ENCODE data around the gene HMMR. TPM values are rescaled to one million over a fixed set of nuclear protein-coding genes. Genes with fewer than 3 reads are reported as not detected.

Gene HMMR
- total and polyA plus RNA-seq, 9 of the 15 experiments (the other 6 are each of a cell fraction or from before 2014, with no cell fraction given): 74.9 to 133 (median 90.8) TPM

DNA sequence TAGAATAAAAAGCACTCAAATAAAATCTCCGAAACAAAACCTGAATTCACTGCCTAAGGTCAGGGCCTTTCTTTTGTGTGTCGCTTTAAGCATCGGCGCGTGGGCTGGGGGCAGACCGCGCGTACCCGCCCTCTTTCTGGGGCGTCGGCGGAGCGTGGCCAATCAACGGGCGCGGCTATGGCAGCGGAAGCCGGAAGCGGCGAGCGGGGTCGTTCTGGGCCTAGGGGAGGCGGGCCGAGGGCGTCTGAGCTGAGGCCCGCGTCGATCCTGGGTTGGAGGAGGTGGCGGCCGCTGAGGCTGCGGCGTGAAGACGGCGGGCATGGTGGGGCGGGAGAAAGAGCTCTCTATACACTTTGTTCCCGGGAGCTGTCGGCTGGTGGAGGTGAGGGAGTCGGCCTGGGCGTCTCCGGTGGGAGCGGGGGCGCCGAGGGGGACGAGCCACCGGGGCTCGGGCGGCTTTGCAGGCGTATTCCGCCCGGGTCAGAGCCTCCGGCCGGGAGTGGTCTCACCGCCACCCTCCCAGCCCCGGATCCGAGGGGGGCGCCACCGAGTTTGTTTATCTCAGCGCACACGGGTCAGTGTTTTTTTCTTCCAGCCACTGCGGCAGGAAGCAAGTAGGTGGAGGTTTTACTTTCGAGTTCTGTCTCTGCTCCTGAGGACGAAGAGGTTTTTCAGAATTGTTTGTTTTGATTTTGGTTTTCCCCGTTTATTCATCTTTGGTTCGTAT is 45.1 kb downstream of the HMMR start, which contains the start of gene MAT2B (continued):
- TF ChIP-seq, protein P1, sequence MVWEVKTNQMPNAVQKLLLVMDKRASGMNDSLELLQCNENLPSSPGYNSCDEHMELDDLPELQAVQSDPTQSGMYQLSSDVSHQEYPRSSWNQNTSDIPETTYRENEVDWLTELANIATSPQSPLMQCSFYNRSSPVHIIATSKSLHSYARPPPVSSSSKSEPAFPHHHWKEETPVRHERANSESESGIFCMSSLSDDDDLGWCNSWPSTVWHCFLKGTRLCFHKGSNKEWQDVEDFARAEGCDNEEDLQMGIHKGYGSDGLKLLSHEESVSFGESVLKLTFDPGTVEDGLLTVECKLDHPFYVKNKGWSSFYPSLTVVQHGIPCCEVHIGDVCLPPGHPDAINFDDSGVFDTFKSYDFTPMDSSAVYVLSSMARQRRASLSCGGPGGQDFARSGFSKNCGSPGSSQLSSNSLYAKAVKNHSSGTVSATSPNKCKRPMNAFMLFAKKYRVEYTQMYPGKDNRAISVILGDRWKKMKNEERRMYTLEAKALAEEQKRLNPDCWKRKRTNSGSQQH (CRISPR knock-in tag; IDR thresholded peaks at IDR 0.05): no peak
- TF ChIP-seq KAT7 (CRISPR knock-in tag; IDR thresholded peaks at IDR 0.05; ENCODE audit: borderline replicate concordance) (no peak), HLTF (IDR thresholded peaks at IDR 0.05) (peak; percentile 44; the same call in 1 of the 2 replicates), CBX8 (IDR thresholded peaks at IDR 0.05; ENCODE audit: borderline replicate concordance, extremely low read depth, low read depth, low read length, poor library complexity, severe bottlenecking) (no peak), NFRKB (IDR thresholded peaks at IDR 0.05; ENCODE audit: low read depth) (no peak), ZFPM2 (CRISPR knock-in tag; IDR thresholded peaks at IDR 0.05) (no peak)
- TF ChIP-seq, protein P2, sequence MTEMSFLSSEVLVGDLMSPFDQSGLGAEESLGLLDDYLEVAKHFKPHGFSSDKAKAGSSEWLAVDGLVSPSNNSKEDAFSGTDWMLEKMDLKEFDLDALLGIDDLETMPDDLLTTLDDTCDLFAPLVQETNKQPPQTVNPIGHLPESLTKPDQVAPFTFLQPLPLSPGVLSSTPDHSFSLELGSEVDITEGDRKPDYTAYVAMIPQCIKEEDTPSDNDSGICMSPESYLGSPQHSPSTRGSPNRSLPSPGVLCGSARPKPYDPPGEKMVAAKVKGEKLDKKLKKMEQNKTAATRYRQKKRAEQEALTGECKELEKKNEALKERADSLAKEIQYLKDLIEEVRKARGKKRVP (CRISPR knock-in tag; IDR thresholded peaks at IDR 0.05): 0 out of 2 replicates have a peak, but pooled peaks have one; percentile 10
- TF ChIP-seq, protein P3, sequence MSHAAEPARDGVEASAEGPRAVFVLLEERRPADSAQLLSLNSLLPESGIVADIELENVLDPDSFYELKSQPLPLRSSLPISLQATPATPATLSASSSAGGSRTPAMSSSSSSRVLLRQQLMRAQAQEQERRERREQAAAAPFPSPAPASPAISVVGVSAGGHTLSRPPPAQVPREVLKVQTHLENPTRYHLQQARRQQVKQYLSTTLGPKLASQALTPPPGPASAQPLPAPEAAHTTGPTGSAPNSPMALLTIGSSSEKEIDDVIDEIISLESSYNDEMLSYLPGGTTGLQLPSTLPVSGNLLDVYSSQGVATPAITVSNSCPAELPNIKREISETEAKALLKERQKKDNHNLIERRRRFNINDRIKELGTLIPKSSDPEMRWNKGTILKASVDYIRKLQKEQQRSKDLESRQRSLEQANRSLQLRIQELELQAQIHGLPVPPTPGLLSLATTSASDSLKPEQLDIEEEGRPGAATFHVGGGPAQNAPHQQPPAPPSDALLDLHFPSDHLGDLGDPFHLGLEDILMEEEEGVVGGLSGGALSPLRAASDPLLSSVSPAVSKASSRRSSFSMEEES (CRISPR knock-in tag; IDR thresholded peaks at IDR 0.05): no peak
- TF ChIP-seq, protein P4, sequence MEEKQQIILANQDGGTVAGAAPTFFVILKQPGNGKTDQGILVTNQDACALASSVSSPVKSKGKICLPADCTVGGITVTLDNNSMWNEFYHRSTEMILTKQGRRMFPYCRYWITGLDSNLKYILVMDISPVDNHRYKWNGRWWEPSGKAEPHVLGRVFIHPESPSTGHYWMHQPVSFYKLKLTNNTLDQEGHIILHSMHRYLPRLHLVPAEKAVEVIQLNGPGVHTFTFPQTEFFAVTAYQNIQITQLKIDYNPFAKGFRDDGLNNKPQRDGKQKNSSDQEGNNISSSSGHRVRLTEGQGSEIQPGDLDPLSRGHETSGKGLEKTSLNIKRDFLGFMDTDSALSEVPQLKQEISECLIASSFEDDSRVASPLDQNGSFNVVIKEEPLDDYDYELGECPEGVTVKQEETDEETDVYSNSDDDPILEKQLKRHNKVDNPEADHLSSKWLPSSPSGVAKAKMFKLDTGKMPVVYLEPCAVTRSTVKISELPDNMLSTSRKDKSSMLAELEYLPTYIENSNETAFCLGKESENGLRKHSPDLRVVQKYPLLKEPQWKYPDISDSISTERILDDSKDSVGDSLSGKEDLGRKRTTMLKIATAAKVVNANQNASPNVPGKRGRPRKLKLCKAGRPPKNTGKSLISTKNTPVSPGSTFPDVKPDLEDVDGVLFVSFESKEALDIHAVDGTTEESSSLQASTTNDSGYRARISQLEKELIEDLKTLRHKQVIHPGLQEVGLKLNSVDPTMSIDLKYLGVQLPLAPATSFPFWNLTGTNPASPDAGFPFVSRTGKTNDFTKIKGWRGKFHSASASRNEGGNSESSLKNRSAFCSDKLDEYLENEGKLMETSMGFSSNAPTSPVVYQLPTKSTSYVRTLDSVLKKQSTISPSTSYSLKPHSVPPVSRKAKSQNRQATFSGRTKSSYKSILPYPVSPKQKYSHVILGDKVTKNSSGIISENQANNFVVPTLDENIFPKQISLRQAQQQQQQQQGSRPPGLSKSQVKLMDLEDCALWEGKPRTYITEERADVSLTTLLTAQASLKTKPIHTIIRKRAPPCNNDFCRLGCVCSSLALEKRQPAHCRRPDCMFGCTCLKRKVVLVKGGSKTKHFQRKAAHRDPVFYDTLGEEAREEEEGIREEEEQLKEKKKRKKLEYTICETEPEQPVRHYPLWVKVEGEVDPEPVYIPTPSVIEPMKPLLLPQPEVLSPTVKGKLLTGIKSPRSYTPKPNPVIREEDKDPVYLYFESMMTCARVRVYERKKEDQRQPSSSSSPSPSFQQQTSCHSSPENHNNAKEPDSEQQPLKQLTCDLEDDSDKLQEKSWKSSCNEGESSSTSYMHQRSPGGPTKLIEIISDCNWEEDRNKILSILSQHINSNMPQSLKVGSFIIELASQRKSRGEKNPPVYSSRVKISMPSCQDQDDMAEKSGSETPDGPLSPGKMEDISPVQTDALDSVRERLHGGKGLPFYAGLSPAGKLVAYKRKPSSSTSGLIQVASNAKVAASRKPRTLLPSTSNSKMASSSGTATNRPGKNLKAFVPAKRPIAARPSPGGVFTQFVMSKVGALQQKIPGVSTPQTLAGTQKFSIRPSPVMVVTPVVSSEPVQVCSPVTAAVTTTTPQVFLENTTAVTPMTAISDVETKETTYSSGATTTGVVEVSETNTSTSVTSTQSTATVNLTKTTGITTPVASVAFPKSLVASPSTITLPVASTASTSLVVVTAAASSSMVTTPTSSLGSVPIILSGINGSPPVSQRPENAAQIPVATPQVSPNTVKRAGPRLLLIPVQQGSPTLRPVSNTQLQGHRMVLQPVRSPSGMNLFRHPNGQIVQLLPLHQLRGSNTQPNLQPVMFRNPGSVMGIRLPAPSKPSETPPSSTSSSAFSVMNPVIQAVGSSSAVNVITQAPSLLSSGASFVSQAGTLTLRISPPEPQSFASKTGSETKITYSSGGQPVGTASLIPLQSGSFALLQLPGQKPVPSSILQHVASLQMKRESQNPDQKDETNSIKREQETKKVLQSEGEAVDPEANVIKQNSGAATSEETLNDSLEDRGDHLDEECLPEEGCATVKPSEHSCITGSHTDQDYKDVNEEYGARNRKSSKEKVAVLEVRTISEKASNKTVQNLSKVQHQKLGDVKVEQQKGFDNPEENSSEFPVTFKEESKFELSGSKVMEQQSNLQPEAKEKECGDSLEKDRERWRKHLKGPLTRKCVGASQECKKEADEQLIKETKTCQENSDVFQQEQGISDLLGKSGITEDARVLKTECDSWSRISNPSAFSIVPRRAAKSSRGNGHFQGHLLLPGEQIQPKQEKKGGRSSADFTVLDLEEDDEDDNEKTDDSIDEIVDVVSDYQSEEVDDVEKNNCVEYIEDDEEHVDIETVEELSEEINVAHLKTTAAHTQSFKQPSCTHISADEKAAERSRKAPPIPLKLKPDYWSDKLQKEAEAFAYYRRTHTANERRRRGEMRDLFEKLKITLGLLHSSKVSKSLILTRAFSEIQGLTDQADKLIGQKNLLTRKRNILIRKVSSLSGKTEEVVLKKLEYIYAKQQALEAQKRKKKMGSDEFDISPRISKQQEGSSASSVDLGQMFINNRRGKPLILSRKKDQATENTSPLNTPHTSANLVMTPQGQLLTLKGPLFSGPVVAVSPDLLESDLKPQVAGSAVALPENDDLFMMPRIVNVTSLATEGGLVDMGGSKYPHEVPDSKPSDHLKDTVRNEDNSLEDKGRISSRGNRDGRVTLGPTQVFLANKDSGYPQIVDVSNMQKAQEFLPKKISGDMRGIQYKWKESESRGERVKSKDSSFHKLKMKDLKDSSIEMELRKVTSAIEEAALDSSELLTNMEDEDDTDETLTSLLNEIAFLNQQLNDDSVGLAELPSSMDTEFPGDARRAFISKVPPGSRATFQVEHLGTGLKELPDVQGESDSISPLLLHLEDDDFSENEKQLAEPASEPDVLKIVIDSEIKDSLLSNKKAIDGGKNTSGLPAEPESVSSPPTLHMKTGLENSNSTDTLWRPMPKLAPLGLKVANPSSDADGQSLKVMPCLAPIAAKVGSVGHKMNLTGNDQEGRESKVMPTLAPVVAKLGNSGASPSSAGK (IDR thresholded peaks at IDR 0.05): no peak

All from K562 (cell line).